ENCODE data around the gene UBALD2. TPM values are rescaled to one million over a fixed set of nuclear protein-coding genes. Genes with fewer than 3 reads are reported as not detected.
"Not testable (repeated sequence)": the region's sequence is repeated elsewhere in the genome, so short reads cannot be mapped to it uniquely, and the experiment has no call there.

UBALD2 gene
- total RNA-seq = 6.7 to 14.1 TPM (median 13.2 TPM) in 3 replicates
- long read RNA-seq = 0 reads

DNA sequence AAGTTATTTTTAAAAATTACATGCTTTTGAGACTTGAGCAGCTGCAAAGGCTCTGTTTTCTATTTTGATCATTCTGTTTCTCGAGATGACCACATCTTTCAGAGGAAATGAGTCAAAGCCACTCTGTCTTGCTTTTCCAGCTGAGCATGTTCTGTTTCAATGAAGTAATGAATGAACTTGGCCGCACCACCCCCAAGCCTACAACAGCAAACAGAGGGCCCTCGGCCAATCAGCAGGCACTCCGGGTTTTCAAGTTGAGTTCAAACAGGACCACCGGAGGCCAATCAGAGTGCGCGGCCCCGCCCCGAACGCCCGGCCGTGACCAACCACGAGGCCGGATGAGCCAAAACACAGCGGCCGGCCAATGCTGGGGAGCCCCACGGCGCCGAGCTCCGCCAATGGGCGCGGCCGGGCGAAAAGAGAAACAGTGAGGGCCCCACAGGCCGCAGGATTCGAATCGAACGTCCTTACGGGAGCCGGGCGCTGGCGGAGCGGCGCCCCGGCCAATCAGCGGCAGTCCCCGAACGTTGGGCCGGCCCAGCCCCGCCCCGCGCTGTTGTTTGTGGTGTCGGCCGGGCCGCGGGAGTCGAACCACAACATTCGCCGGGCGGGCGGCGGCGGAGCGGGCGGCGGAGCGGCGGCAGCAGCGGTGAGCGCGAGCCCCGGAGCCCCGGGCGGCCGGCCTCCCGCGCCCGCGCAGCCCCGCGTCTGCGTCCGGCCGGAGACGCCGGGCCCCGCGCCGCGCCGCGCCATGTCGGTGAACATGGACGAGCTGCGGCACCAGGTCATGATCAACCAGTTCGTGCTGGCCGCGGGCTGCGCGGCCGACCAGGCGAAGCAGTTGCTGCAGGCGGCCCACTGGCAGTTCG, at the start of gene UBALD2:
TSS of gene UBALD2 (plus strand) at position 594 of the 869 bp plus-strand sequence. CDS start at position 752, 158 bp downstream.
- H3K27me3 Mint-ChIP-seq (ENCODE audit: low read depth) = no peaks in the 10 kb centered on the region
- TF ChIP-seq, protein P1, sequence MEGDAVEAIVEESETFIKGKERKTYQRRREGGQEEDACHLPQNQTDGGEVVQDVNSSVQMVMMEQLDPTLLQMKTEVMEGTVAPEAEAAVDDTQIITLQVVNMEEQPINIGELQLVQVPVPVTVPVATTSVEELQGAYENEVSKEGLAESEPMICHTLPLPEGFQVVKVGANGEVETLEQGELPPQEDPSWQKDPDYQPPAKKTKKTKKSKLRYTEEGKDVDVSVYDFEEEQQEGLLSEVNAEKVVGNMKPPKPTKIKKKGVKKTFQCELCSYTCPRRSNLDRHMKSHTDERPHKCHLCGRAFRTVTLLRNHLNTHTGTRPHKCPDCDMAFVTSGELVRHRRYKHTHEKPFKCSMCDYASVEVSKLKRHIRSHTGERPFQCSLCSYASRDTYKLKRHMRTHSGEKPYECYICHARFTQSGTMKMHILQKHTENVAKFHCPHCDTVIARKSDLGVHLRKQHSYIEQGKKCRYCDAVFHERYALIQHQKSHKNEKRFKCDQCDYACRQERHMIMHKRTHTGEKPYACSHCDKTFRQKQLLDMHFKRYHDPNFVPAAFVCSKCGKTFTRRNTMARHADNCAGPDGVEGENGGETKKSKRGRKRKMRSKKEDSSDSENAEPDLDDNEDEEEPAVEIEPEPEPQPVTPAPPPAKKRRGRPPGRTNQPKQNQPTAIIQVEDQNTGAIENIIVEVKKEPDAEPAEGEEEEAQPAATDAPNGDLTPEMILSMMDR (IDR thresholded peaks at IDR 0.05) = no peak

DNA sequence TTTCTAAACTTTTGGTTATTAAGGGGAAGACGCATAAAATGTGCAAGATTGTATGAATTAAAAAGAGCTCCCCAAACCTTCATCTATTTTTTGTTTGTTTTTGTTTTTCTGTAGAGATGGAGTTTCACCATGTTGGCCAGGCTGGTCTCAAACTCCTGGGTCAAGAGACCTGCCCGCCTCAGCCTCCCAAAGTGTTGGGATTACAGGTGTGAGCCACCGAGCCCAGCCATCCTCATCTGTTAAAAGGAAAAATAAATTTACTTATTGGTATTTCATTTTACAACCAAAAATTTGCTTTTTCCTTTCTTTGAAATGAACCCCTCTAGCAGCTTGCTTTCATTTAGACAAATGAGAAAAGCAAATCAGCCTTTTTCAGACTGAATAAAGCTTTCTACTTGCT, 48.1 kb upstream of the UBALD2 start:
- TF ChIP-seq, protein P1 (IDR thresholded peaks at IDR 0.05) = no peak
- no peak for DNase-seq (ENCODE audit: low spot score)
- Mint-ChIP-seq H3K27ac (ENCODE audit: unreplicated experiment) (no peak overlapping the region), H3K36me3 (ENCODE audit: low read depth) (no peaks in the 10 kb centered on the region), H3K4me1 (ENCODE audit: low read depth) (no peaks in the 10 kb centered on the region), H3K4me3 (ENCODE audit: unreplicated experiment) (no peak overlapping the region), H3K27me3 (ENCODE audit: low read depth) (no peaks in the 10 kb centered on the region), H3K9me3 (ENCODE audit: low read depth) (no peaks in the 10 kb centered on the region)

More for the DNA sequence above, at the start of gene UBALD2:
- peak; percentile 100 for DNase-seq (ENCODE audit: low spot score)
- no peaks in the 10 kb centered on the region for H3K9me3 Mint-ChIP-seq (ENCODE audit: low read depth)
- peak within 1 kb of the TSS; percentile 97 for H3K27ac Mint-ChIP-seq (ENCODE audit: unreplicated experiment)
- no peaks in the 10 kb centered on the region for H3K36me3 Mint-ChIP-seq (ENCODE audit: low read depth)
- H3K4me3 Mint-ChIP-seq (ENCODE audit: unreplicated experiment) = peak within 1 kb of the TSS; percentile 75
- peaks cover 29% of the 10 kb centered on the region for H3K4me1 Mint-ChIP-seq (ENCODE audit: low read depth)

DNA sequence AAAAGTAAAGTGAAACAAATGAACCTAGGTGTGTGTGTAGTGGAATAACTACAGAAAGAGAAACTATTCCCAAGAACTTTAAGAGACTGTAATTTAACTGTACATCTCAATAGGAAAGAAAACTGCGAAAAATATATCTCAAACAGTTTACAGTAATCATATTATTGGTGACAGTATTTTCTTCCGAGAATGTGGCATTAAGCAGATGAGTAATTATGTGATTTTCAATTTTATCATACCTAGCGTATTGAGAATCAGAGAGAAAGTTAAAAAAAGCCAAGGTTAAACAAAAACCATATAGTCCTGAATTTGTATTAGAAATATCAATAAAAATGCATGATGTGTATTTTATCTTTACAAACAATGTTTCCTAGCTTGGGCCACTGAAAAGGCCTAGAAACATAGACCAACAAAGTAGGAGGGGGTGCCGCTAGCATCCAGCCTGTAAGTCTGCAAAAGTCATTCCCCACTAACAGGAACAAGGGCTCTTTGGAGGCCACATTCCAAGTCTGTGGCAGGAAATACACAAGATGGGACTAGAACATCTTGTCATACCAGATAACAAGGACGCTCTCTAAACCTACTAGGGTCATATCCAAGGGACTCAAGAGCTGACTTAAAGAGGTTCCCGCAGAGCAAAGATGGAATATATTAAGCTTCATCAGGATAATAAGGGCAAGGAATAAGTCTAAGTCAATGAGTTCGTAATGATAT, 45.3 kb upstream of the UBALD2 start:
- H3K27ac Mint-ChIP-seq (ENCODE audit: unreplicated experiment) = no peak overlapping the region
- no peak overlapping the region for H3K4me3 Mint-ChIP-seq (ENCODE audit: unreplicated experiment)
- H3K36me3 Mint-ChIP-seq (ENCODE audit: low read depth) = no peaks in the 10 kb centered on the region
- H3K27me3 Mint-ChIP-seq (ENCODE audit: low read depth) = no peaks in the 10 kb centered on the region
- DNase-seq (ENCODE audit: low spot score) = no peak
- TF ChIP-seq, protein P1 (IDR thresholded peaks at IDR 0.05) = no peak
- H3K4me1 Mint-ChIP-seq (ENCODE audit: low read depth) = no peaks in the 10 kb centered on the region
- H3K9me3 Mint-ChIP-seq (ENCODE audit: low read depth) = no peaks in the 10 kb centered on the region

DNA sequence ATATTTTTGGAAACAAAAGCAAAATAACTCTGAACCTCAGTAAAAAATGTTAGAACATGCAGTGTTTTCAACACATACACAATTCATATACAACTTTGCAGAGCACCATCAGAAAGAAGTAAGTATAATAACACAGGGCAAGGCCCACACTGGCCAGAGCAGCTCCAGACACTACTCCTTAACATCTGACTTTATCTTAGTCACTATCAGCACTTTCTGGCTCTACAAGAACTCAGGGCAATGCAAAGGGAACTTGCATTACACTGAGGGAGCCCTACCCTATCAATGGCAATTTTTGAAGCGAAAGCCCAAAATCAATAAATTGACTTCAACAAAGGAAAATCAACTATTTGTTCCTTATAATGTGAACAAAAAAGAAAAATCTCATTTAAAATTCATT, 41.3 kb upstream of the UBALD2 start:
- no peak for DNase-seq (ENCODE audit: low spot score)
- Mint-ChIP-seq H3K27ac (ENCODE audit: unreplicated experiment) (no peak overlapping the region), H3K27me3 (ENCODE audit: low read depth) (peaks cover 5% of the 10 kb centered on the region), H3K36me3 (ENCODE audit: low read depth) (peaks cover 4% of the 10 kb centered on the region), H3K4me1 (ENCODE audit: low read depth) (no peaks in the 10 kb centered on the region), H3K9me3 (ENCODE audit: low read depth) (no peaks in the 10 kb centered on the region), H3K4me3 (ENCODE audit: unreplicated experiment) (no peak overlapping the region)
- TF ChIP-seq, protein P1 (IDR thresholded peaks at IDR 0.05) = no peak

DNA sequence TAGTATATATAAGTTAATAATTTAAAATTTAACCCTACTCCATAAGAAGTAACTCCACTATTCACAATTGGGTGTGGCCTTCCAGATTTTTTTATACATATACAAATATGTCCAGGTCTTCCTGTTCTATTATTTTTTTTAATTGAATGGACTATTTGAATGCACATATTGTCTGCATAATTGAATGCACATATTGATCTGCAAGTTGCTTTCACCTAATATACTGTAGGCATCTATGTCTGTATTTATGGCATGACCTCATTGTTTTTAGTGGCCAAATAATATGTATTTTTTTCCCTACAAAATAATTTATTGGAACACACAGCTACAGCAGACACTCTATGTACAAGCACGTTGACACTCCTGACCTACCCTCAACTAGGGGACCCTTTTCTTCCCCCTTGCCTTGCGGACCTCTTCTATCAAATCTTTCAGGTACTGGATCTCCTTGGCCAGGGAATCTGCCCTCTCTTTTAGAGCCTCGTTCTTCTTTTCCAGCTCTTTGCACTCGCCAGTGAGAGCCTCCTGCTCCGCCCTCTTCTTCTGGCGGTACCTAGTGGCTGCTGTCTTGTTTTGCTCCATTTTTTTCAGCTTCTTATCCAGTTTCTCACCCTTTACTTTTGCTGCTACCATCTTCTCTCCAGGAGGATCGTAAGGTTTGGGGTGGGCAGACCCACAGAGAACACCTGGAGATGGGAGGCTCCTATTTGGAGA, 39.6 kb upstream of the UBALD2 start:
- H3K36me3 Mint-ChIP-seq (ENCODE audit: low read depth); H3K27ac Mint-ChIP-seq (ENCODE audit: unreplicated experiment); H3K4me1 Mint-ChIP-seq (ENCODE audit: low read depth); DNase-seq (ENCODE audit: low spot score); H3K4me3 Mint-ChIP-seq (ENCODE audit: unreplicated experiment); H3K9me3 Mint-ChIP-seq (ENCODE audit: low read depth): not testable (repeated sequence)
- peaks cover 12% of the 10 kb centered on the region for H3K27me3 Mint-ChIP-seq (ENCODE audit: low read depth)

DNA sequence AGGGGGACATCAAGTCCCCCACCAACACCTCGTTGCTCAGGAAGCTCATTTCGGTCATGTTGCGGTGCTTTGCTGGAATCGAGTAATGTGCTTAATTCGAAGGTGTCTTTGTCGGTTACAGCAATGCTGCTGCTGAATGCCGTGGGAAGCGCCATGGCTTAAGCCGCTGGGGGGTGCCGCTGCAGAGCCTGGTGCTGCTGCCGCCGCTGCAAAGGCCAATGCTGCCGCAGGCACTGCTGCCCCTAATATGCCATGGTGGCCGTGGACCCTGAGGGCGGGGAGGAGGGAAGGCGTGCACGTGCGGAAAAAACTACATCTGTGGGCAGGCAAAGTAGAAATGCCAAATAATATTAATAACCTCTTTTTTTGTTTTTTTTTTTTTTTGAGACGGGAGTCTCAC, 38.4 kb upstream of the UBALD2 start:
- peaks cover 12% of the 10 kb centered on the region for H3K27me3 Mint-ChIP-seq (ENCODE audit: low read depth)
- not testable (repeated sequence) for H3K4me1 Mint-ChIP-seq (ENCODE audit: low read depth); H3K27ac Mint-ChIP-seq (ENCODE audit: unreplicated experiment); H3K9me3 Mint-ChIP-seq (ENCODE audit: low read depth); H3K4me3 Mint-ChIP-seq (ENCODE audit: unreplicated experiment); DNase-seq (ENCODE audit: low spot score); H3K36me3 Mint-ChIP-seq (ENCODE audit: low read depth)

Data from chondrocyte (in vitro differentiated cells).